Activated T-helper 1 cell treated with Interleukin-2 at 50 U/mL for 16 hours (primary cell): Measurements from ENCODE around the gene ZNF598.

Source experiments
- DNase-seq: peaks from one replicate; pipeline ENCODE4 v3.0.0-alpha.2; 2020; ENCODE audit warnings: low read depth

The ZNF598 gene

DNA sequence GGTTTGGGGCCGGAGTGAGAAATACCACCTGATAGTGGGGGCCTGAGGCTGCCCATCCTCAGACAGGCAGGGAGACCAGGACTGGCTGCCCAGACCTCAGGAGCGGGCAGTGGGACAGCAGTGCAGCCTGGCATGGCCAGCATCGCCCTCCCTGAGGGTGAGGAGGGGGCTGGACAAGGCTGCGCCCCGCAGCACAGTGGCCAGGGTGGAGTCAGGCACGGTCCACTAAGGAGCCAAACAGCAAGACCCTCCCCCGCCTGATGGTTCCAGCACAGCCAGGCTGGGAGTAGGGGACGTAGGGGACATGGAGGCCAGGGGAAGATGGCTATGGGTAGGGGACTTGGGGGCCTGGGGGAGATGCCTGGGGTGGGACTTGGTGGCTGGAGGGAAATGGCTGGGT lies 3.3 kb downstream of the ZNF598 start:
- DNase-seq: no peak

DNA sequence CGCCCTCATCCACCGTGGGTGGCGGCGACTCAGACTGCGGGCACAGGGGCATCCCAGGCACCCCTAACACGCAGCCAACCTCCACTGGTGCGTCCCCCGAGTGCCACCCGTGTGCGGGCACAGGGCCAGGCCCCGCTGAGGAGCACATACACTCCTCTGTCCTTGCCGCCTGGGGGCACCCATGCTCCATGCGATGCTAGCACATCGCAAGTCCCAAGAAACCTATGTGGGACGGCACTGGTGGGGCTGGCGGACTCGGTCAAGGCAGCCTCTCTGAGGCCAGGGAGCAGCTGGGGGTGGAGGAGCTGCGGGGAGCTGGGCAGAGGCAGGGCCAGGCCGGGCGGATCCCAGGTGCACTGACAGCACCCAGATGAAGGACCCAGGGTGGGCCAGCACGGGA lies 4.0 kb downstream of the ZNF598 start:
- DNase-seq: no peak

DNA sequence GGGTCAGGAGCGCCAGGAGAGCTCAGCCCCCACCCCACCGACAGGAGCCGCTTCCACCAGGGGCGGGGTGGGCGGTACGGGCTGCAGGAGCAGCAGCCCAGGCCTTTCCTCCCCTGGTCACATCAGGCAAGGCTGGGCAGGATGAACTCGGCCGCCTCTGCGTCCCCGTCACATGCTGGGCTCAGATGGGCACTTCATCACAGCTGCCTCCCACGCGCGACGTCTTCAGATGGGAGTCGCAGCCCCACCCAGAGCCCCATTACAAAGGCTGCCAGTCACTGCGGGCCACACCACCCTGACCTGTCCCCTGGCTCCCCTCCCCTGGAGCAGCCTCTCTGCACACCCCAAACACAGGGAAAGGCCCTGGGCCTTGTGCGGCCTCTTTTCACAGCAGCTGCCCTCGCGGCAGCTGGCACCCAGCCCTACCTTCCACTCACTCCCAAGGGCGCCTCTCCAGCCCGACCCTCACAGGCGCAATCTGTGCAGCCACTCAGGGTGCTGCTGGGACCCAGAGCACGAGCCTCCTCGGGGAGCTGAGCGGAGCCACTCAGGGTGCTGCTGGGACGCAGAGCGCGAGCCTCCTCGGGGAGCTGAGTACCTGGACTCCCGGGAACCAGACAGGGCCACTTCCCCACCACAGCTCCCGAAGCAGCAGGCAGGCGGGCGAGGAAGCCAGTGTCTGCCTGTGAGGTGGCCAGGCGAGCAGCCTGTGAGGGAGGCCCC lies 4.7 kb downstream of the ZNF598 start:
- no peak for DNase-seq

DNA sequence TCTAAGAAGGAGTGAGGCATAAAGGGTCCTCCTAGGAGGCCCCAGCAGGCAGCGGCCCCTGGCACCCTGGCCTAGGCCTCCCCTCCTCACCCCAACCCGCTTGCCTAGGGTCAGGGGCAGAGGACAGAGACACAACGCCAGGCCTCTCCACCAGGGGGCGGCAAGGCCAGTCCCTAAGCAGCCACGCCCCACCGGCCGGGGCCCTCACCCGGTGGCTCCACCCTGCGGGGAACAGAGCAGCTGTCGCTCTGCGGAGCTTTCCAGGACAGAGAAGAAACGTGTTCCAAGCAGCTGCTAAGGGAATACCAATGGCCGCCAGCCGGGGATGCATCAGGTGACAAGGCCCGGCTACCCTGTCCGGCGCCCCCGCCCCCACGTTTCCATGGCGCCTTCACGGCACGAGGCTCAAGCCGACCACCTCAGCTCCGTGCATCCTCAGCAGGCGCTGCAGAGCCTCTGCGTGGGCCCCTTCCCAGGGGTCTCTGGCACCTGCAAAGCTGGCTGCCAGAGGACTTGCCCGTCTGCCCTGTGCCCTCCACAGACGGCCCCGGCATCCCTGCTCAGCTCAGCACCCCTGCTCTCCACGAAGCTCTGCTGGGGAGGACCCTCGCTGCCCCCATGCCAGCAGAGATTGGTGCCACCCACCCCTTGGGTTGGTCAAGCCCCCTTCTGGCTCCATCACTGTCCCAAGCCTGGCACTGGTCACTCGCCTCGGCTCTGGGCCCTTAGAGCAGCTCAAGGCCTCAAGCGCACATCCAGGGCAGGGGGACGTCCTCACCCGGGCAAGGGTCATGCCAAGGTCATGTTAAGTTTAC lies 5.6 kb downstream of the ZNF598 start:
- DNase-seq: peak; percentile 78

DNA sequence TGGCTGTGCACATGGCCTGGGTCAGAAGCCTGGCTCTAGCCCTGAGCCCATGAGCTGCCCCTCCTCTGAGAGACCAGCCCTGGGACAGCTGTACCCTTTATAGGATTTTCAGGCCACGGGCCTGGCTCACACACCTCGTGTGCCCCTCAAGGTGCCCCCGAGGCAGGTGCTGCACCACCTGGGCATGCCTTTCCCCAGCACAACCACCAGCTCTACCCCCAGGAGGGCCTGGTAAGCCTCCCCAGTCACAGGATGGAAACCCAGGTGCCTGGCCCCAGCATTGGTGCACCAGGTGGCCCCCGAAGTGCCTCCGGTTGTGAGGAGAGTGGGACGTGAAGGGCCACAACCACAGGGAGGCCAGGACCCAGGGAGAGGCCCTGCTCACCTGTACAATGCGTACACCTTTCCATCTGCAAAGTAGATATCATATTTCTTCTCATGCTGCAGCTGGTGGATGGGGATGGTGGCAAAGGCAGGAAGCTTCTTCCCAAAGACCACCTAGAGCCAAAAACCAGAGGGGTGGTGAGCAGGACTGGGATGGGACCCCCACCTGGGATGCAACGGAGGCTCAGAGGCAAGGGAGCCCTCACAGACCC lies 6.3 kb downstream of the ZNF598 start:
- no peak for DNase-seq

DNA sequence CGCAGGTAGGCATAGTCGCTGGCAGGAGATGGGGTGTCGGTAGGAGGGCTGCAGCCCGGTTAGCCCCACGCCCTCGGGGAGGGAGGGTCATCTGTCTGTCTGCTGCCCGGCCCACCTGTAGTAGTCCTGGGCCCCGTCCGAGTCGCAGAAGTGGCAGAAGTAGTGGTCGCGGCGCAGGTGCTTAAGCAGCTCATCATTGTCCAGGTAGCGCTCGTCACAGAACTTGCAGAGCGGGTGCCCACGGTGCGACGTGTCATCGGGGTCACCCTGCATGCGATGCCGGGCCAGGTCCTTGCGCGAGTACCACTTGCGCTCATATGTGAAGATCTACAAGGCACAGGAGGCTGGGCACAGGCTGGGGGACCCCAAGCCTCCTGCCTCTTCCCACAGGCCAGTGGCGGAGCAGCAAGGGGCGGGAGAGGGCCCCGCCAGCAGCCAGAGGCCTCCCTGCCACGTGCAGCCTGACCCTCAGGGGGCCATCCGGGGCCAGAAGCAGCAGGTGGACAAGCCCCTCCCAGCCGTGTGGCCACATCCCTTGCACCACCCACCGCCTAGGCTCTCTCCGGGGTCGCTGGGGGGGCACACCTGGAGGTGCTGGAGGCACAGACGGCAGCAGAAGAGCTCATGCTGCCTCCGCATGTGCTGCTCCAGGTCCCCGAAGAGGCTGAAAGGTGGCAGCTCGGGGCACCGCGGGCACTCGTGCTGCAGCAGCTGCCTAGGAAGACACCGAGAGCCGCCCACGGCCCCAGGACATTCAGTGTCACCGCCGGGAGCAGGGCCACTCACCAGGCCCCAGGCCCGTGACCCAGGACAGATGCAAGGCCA lies 7.0 kb downstream of the ZNF598 start:
- no peak for DNase-seq

DNA sequence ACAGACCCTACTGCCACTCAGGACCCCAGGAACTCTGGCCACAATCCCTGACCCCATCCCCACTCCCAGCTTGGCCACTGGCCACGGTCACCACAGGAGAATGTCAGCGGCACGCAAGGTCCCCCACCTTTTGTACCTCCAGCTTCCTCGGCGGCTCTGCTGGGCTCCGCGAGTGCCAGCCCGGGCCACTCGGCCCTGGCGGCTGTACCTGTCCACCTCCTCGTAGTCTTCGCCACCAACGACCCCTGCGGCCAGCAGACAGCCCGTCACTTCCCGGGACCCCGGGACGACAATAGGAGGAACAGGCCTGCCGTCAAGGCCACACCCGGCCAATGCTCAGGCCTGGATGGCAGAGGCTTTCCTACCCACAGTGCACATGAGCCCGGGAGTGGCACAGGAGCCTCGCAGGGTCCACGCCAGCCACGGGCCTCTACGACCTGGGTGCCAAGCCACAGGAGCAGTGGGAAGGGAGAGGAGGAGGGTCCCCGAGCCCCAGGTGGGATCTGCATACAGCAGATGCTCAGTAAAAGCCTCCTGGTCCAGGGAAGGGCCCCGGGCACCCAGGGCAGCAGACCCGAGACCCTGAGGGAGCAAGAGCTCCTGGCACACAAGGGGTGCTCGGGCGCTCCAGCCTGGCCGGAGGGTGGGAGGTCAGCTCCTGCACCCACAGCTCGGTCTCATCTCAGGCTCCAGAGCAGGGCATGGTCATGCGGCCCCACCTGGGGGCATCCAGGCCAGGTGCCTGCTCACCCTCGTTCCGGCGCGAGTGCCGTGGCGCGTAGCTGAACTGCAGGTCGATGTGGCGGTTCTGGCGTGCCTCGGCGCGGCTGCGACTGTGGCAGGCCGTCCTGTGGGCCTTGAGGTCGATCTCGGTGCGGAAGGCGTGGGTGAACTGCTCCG lies 7.9 kb downstream of the ZNF598 start:
- no peak for DNase-seq

DNA sequence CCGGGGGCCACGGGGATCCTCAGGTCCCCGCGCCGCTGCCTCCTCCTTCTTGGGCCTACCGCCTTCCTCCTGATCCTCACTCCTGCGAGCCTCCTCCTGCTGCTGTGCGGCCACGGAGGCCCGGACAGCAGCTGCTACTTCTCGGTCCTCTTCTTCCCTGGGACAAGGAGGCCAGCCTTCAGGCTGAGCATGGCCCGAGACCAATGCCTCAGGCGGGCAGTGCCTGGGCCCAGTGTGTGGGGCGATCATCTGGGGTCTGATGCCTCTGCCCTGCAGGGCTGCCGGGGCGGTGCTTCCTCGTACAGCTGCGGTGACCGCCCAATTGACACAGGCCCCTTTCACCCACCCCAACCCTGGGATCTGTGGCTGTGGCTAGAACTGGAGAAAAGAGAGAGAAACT lies 8.6 kb downstream of the ZNF598 start:
- no peak for DNase-seq

DNA sequence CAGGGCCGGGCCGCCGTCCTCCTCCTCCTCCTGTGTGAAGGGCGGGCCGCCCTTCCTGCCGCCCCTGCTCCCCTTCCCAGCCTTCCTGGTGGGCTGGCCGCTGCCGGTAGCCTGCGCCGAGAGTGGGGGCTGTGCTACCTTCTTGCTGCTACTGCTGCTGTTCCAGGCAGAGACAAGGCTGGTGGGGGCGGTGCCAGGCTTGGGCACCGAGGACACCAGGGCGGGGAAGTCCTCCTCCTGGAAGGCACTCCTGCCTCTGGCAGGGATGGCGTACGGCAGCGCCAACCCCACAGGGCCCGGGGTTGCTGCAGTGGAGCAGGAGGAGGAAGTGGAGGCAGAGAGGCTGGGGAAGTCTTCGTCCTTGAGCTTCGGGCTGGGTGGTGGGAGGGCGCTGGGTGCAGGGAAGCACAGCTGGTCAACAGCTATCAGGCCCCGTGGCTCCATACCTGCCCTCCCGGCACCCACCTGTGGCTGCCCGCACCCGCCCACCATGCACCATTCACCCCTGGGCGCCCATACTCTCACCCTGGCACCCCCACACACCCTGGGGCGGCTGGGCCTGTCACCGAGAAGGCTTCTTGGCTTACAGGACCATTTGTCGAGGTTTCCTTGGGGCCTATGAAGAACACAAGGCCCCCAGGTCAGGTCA lies 9.6 kb downstream of the ZNF598 start:
- DNase-seq: no peak

DNA sequence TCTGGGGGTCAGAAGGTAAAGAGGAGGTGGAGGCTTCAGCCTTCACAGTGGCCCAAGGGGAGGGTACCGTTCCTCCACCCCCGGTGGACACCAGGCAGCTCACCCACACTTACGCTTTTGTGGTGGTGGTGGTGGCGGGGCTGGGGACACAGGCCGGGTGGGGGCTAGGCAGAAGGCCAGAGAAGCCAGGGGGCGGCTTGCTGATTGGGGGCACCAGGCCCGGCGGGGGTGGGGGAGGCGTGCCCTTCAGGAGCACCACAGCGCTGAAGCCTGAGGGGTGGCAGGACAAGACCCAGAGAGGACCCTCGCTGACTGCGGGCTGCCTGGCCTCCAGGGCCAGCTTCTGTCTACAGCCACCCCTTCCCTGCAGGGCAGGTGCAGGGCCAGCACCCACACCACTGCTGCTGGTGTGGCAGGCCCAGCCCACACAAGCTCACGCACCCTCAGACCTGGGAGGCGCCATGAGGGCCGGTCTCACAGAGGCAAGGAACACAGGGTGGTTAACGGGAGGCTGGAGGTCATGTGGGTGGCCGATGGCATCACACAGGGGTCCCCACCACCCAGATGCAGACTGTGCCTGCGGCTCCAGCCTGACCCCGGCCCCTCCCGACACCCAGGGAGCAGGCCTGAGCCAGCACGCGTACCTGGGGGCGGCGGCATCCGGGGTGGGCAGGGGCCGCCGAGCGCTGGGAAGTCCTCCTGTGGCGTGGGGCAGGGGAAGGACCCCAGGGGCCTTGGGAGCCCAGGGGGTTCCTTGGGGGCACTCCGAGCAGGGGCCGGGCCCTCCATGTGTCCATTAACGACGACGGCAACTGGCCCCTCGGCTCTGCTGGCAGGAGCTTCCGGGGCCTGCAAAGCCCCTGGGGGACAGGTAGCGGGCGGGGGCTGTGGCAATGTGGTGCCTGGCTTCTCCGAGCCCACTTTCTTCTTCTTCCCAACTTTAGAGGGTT lies 10.5 kb downstream of the ZNF598 start:
- DNase-seq: no peak

DNA sequence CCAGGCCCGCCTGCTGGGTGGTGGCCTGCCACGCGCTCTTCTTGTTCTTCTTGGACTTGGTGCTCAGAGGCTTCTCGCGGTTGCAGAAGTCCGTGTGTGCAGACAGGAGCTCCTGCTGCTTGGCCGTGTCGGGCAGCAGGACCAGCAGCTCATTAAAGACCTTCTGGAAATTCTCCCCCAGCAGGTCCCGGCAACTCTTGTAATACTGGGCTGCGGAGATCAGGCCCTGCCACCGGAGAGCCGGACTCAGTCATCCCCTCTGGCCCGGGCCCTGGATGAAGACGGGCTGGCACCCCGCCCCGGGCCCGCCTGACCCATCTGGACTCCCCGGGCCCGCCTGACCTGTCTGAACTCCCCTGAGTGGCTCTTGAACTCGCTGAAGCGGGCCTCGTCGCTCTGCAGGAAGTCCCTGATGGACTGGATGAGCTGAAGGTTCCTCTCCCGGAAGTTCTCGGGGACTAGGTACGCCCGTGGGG lies 11.2 kb downstream of the ZNF598 start:
- no peak for DNase-seq

DNA sequence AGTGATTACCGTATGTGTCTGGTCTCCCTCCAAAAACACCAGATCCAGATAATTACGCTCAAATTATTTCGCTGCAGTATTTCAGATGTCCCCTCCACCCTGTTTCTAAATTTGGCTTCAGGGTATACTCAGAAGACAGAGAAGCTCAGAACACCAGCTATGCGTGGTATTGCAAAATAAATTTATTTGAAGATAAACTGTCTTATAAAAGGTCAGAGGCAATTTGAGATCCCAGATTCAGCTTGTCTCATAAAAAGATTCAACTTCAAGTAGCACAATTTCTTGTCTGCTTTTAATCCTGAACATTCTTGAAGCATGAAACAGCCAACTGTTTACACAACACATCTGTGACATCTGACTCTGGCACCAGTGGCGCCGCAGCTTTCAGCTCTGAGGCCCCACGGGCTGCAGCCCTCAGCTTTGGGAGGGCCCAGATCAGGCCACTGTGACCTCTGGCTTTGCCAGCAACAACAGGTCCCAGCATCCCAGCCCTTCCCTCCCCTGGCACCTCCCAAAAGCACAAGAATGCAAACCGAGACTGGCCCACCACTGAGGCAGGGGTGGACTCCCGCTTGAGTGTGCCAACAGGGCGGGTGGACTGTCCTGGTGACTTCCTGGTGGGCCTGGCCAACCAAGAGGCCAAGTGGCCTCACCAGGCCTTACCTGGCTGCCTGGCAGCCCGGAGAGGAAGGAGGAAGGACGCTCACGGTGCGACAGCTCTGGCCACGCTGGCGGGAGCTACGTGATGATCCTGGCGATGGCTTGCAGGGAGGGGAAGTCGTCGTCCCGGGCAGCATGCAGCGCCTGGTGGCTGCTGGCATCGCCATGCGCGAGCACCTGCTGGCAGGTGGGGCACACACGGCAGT lies 11.9 kb downstream of the ZNF598 start:
- DNase-seq: no peak

DNA sequence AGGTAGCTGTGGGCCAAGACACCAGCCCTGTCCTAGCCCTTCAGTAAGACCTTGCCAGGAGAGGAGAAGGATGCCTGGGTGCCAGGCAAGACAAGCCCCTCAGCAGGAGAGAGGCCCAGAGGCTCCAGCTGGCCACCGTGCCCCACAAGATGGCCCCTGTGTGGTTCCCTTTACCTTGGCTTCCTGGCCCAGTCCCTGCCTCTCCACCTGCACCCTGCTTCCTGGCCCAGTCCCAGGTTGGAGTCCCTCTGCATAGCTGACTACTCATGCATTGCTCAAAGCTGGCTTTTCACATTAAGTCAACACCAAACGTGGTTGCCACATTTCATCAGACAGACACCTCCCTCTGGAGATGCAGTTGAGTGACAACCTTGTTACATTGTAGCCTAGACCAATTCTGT lies 15.9 kb downstream of the ZNF598 start:
- no peak for DNase-seq

DNA sequence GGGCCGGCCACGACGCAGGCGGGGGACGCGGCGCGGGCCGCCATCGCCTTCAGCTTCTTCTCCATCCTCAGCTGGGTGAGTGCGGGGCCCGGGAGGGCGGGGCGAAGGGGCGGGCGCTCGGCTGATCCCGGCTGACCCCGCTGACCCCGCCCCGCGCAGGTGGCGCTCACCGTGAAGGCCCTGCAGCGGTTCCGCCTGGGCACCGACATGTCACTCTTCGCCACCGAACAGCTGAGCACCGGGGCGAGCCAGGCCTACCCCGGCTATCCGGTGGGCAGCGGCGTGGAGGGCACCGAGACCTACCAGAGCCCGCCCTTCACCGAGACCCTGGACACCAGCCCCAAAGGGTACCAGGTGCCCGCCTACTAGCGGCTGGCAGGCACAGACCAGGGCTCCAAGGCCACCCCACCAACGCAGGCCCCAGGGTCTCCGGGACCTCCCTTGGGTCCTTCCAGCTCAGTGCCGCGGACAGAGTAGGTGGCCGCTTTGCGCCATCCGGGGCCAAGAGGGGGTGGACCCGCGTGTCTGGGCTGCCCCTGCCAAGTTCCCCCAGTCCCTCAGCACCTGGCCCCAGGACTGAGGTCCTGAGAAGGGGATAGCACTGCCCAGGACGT lies 16.8 kb downstream of the ZNF598 start:
- DNase-seq: no peak

DNA sequence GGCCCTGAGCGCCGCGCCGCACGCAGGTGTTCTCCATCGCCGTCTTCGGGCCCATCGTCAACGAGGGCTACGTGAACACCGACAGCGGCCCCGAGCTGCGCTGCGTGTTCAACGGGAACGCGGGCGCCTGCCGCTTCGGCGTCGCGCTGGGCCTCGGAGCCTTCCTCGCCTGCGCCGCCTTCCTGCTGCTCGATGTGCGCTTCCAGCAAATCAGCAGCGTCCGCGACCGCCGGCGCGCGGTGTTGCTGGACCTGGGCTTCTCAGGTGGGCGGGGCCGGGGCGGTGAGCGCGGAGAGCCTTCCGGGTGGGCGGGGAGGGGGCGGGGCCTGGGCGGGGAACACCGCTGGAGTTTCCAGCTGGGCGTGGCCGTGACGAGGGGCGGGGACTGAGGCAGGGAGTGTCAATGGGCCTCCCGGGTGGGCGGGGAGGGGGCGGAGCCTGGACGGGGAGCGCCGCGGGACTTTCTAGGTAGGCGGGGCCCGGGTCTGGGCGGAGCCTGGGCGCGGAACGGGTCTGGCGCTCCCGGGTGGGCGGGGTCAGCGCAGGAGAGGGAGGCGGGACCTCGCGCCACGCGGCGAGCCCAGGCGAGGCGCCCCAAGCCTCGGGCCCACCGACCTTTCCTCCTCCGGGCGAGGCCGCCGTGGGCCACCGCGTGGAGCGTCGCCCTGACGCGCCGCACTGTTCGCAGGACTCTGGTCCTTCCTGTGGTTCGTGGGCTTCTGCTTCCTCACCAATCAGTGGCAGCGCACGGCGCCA lies 17.5 kb downstream of the ZNF598 start:
- DNase-seq: peak; percentile 94

DNA sequence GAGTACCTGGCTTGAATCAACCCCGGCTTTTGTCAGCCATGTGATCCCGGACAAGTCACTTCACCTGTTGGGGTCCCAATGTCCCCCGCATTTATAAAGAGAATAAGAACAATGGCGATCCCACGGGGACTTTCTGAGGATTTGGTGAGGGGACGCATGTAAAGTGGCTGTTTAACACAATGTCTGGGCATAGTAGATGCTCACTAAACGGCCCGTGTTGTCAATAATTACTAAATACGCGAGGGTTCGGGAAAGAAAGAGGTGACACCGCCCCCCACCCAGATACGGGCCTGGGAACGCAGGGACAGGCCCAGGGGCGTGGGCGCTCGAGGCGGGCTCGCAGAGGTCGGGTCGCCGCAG lies 18.1 kb downstream of the ZNF598 start:
- DNase-seq: no peak

DNA sequence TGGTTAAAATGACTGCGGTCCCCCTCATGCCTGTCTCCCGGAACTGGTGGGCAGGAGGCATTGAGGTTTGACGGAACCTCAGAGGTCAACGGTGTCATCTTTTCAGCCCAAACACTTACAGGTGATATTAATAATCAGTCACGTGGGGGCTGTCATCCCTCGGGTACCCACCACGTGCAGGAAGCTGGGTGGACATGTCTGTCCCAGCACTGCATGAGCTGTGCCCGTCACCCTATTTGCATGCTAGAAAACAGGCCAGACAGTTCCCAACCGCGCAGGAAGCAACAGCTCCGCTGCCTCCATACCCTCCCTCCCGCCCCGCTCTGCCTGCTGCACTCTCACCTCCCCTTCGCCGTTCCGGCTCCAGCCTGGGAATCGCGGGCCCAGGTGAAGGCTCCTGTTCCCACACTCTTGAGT lies 18.5 kb downstream of the ZNF598 start:
- no peak for DNase-seq
